Measurements from ENCODE around the gene A1BG.

DNA sequence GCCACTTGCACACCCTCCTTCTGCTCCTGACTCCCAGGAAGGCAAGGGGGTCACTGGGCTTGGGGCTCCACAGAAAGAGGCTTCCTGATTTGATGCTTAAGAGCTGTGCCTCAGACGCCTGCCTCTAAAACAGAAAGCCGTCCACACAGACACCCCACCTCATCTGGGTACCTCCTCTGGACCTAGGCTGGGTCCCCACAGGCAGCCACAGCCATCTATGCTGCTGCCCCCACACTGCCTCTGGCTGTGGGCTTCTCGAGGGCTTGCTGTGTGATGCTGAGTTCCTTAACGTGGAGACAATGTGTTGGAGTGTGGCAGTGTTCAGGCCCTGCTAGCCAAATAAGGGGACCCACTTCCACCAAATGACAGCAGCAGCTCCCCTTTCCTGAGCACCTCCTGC lies 35.0 kb downstream of the A1BG start:
- TF ChIP-seq, protein P1, sequence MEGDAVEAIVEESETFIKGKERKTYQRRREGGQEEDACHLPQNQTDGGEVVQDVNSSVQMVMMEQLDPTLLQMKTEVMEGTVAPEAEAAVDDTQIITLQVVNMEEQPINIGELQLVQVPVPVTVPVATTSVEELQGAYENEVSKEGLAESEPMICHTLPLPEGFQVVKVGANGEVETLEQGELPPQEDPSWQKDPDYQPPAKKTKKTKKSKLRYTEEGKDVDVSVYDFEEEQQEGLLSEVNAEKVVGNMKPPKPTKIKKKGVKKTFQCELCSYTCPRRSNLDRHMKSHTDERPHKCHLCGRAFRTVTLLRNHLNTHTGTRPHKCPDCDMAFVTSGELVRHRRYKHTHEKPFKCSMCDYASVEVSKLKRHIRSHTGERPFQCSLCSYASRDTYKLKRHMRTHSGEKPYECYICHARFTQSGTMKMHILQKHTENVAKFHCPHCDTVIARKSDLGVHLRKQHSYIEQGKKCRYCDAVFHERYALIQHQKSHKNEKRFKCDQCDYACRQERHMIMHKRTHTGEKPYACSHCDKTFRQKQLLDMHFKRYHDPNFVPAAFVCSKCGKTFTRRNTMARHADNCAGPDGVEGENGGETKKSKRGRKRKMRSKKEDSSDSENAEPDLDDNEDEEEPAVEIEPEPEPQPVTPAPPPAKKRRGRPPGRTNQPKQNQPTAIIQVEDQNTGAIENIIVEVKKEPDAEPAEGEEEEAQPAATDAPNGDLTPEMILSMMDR (IDR thresholded peaks at IDR 0.05), result no peak
- no peak for TF ChIP-seq POLR2A (IDR thresholded peaks at IDR 0.05)
